Esophagus squamous epithelium (tissue), 5 donors: ENCODE measurements around the gene KIF26B. TPM values are rescaled to one million over a fixed set of nuclear protein-coding genes. Genes with fewer than 3 reads are reported as not detected.
"Not testable (repeated sequence)": the region's sequence is repeated elsewhere in the genome, so short reads cannot be mapped to it uniquely, and the experiment has no call there.

ENCODE experiments used
- DNase-seq: peaks from one replicate; lab custom pipeline; 2025; lab: John Stamatoyannopoulos, UW
- H3K27ac ChIP-seq, 4 donors: fragments of 200-600 bp; sonication (generic); one replicate each; pipeline ENCODE4 v1.5.1; 2016 to 2019; ENCODE audit warnings: mild to moderate bottlenecking in 1 of 4
- H3K27me3 ChIP-seq, 4 donors: fragments of 200-600 bp; sonication (generic); 1 replicate in 3 of 4; 2 replicates in 1 of 4; pipeline versions ENCODE4 v1.5.1 to v1.6.0; 2017 to 2021; ENCODE audit warnings: antibody characterized with exemption in 1 of 4
- H3K36me3 ChIP-seq, 3 donors: fragments of 200-600 bp; sonication (generic); one replicate each; pipeline ENCODE4 v1.5.1; 2016 to 2019
- H3K4me1 ChIP-seq, 3 donors: fragments of 200-600 bp; sonication (generic); one replicate each; pipeline ENCODE4 v1.5.1; 2017 to 2019
- H3K4me3 ChIP-seq, 4 donors: fragments of 200-600 bp; sonication (generic); 1 replicate in 3 of 4; 2 replicates in 1 of 4; pipeline ENCODE4 v1.5.1; 2016 to 2019; ENCODE audit warnings: mild to moderate bottlenecking in 2 of 4, moderate library complexity in 1 of 4
- H3K9me3 ChIP-seq, 3 donors: fragments of 200-600 bp; sonication (generic); one replicate each; pipeline ENCODE4 v1.5.1; 2016 to 2019
- CTCF ChIP-seq, 6 experiments: fragments of 450-650 bp in 4 of 6; fragments of 200-600 bp in 2 of 6; sonication (generic) in 2 of 6; IDR thresholded peaks; one replicate each; pipeline ENCODE4 v1.5.1; 2016 to 2019; ENCODE audit warnings: antibody characterized with exemption in 6 of 6, mild to moderate bottlenecking in 4 of 6, moderate library complexity in 4 of 6
- POLR2A ChIP-seq, 4 donors: fragments of 450-650 bp; IDR thresholded peaks; one replicate each; pipeline ENCODE4 v1.6.1; 2017; ENCODE audit warnings: antibody characterized with exemption in 4 of 4, mild to moderate bottlenecking in 4 of 4, moderate library complexity in 3 of 4
- WGBS, 2 donors: methylation state at CpG; one replicate each; pipeline ENCODE4 v1.1.5; 2018; 5-methylcytosine and 5-hydroxymethylcytosine counted together
- intact Hi-C: fragments of 100-400 bp; cut with DNase I; formaldehyde crosslinking; loops from one replicate; pipeline ENCODE4 v1.15.0; 2022
- total RNA-seq, 4 donors: library from RNA; depleted of rRNA; stranded (reverse); fragments of >200 nt; gene quantifications; one replicate each; pipeline ENCODE4 v1.1.0, GENCODE V29; 2016
- donor health status: DM: yes; HTN: yes; CAD: no.

Gene KIF26B
- total RNA-seq, 4 donors from 2014 or later, result 0.23 to 2.7 (median 1.0) TPM

- TF ChIP-seq CTCF (IDR thresholded peaks at IDR 0.05) (no peak), POLR2A (IDR thresholded peaks at IDR 0.05) (no peak)
- Histone ChIP-seq H3K4me1 (no peaks in the 10 kb centered on the region), H3K27me3 (no peaks in the 10 kb centered on the region), H3K9me3 (no peaks in the 10 kb centered on the region), H3K36me3 (no peaks in the 10 kb centered on the region), H3K4me3 (no peak overlapping the region), H3K27ac (no peak overlapping the region)
- no peak for DNase-seq
- 87 to 88% methylated on average over 10 of the region's 10 CpGs for WGBS, 2 donors
- intact Hi-C loops, result no loop called here
Observed at GRCh38 chr1:245356891-245357585, 202.3 kb downstream of the KIF26B start.

- WGBS, 2 donors, result 88 to 91% methylated on average over 11 to 12 of the region's 12 CpGs
- H3K27ac ChIP-seq, H3K9me3 ChIP-seq, intact Hi-C loops, H3K4me3 ChIP-seq, H3K36me3 ChIP-seq, H3K4me1 ChIP-seq, DNase-seq, H3K27me3 ChIP-seq: not testable (repeated sequence)
Observed at GRCh38 chr1:245359101-245359680, 204.4 kb downstream of the KIF26B start.

- Histone ChIP-seq H3K4me1 (no peaks in the 10 kb centered on the region), H3K4me3 (no peak overlapping the region), H3K36me3 (no peaks in the 10 kb centered on the region), H3K27me3 (no peaks in the 10 kb centered on the region), H3K9me3 (no peaks in the 10 kb centered on the region), H3K27ac (no peak overlapping the region)
- intact Hi-C loops, result no loop called here
- TF ChIP-seq POLR2A (IDR thresholded peaks at IDR 0.05) (no peak), CTCF (IDR thresholded peaks at IDR 0.05) (no peak)
- 44 to 74% methylated on average over 11 of the region's 11 CpGs for WGBS, 2 donors
- DNase-seq, result no peak
Observed at GRCh38 chr1:245361065-245361464, 206.3 kb downstream of the KIF26B start.

- Histone ChIP-seq H3K4me3 (no peak overlapping the region), H3K9me3 (no peaks in the 10 kb centered on the region), H3K27ac (no peak overlapping the region), H3K36me3 (no peaks in the 10 kb centered on the region), H3K27me3 (no peaks in the 10 kb centered on the region), H3K4me1 (no peaks in the 10 kb centered on the region)
- DNase-seq, result no peak
- intact Hi-C loops, result no loop called here
- 90 to 100% methylated on average over 4 to 15 of the region's 15 CpGs for WGBS, 2 donors
- TF ChIP-seq CTCF (IDR thresholded peaks at IDR 0.05) (no peak), POLR2A (IDR thresholded peaks at IDR 0.05) (no peak)
Observed at GRCh38 chr1:245361951-245362350, 207.2 kb downstream of the KIF26B start.

GRCh38 chr1:245363461-245364200 is 208.8 kb downstream of the KIF26B start:
- no peak for DNase-seq
- Histone ChIP-seq H3K27me3 (no peaks in the 10 kb centered on the region), H3K4me3 (no peak overlapping the region), H3K36me3 (no peaks in the 10 kb centered on the region), H3K9me3 (no peaks in the 10 kb centered on the region), H3K4me1 (no peaks in the 10 kb centered on the region), H3K27ac (no peak overlapping the region)
- intact Hi-C loops, result no loop called here
- WGBS, 2 donors, result 72 to 77% methylated on average over 13 to 15 of the region's 15 CpGs
- TF ChIP-seq CTCF (IDR thresholded peaks at IDR 0.05) (no peak), POLR2A (IDR thresholded peaks at IDR 0.05) (no peak)
